MG63 (cell line): ENCODE measurements around the gene TOMT. TPM values are rescaled to one million over a fixed set of nuclear protein-coding genes. Genes with fewer than 3 reads are reported as not detected.
"Not testable (repeated sequence)": the region's sequence is repeated elsewhere in the genome, so short reads cannot be mapped to it uniquely, and the experiment has no call there.

Source experiments
- DNase-seq: peaks from one replicate; pipeline ENCODE4 v3.0.0-alpha.2; 2020
- H3K27me3 ChIP-seq: fragments of 250-450 bp; sonication (Bioruptor Pico); 2 replicates; pipeline ENCODE4 v1.5.1; 2020; ENCODE audit warnings: mild to moderate bottlenecking, moderate library complexity
- H3K36me3 ChIP-seq: fragments of 250-450 bp; sonication (Bioruptor Pico); 2 replicates; pipeline ENCODE4 v1.5.1; 2020; ENCODE audit warnings: mild to moderate bottlenecking, moderate library complexity
- H3K4me3 ChIP-seq: fragments of 250-450 bp; sonication (Bioruptor Pico); 2 replicates; pipeline ENCODE4 v1.5.1; 2020; ENCODE audit warnings: mild to moderate bottlenecking, moderate library complexity
- H3K9me3 ChIP-seq: fragments of 250-450 bp; sonication (Bioruptor Pico); 2 replicates; pipeline ENCODE4 v1.5.1; 2020; ENCODE audit warnings: mild to moderate bottlenecking, moderate library complexity
- total RNA-seq: library from RNA; depleted of rRNA; stranded (reverse); fragments of >200 nt; shearing (Covaris generic); gene quantifications from 2 replicates; pipeline ENCODE4 v1.2.3, GENCODE V29; 2014; ENCODE audit warnings: low replicate concordance

TOMT gene
- total RNA-seq, 1 experiment from 2014 or later, result not detected

DNA sequence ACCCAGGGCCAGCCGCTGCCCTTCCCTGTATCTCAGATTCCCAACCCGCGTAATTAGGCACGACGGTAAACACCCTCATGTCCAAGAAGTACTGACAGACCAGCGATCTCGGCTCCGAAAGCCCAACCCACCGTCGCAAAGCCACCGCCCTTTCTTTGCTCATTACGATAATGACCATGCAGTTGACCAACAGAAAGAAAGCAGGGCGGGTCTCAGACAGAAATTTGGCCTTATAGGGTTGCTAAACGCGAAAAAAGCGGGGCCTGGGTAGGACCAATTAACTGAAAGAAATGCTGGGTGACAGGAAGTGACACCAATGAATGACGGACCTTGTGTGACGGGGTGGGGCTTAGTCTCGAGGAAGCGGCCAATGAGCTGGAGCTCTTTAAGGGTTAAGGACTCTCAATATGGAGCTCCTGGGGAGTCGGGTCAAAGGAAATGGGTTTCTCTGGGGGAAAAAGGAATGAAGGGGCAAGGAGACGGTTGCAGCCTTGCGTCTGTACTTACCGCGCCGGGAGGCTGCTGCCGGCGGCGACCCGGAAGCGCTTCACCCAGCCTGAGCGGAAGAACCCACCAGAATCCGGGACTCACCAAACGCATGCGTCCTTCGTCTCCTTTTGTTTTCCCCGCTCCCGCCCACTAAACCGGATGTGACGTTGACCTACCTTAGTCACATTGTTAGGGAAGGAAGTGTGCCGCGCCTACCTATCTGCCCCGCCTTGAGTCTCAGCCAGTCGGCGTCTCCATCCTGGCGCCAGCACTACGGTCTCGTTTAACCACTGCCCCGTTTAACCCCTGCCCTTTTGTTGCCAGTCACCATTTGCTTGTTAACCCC is 6.6 kb downstream of the TOMT start, which contains the start of gene ANAPC15:
ANAPC15 (minus strand) TSS at position 553 of the 835 bp plus-strand sequence. CDS start 1,419 bp downstream, outside the sequence.
- peaks cover 23% of the 10 kb centered on the region for H3K36me3 ChIP-seq
- no peaks in the 10 kb centered on the region; the same call in 1 of the 2 replicates for H3K9me3 ChIP-seq
- H3K27me3 ChIP-seq, result no peaks in the 10 kb centered on the region
- peak within 1 kb of the TSS; percentile 85 for H3K4me3 ChIP-seq
- peak; percentile 98 for DNase-seq

DNA sequence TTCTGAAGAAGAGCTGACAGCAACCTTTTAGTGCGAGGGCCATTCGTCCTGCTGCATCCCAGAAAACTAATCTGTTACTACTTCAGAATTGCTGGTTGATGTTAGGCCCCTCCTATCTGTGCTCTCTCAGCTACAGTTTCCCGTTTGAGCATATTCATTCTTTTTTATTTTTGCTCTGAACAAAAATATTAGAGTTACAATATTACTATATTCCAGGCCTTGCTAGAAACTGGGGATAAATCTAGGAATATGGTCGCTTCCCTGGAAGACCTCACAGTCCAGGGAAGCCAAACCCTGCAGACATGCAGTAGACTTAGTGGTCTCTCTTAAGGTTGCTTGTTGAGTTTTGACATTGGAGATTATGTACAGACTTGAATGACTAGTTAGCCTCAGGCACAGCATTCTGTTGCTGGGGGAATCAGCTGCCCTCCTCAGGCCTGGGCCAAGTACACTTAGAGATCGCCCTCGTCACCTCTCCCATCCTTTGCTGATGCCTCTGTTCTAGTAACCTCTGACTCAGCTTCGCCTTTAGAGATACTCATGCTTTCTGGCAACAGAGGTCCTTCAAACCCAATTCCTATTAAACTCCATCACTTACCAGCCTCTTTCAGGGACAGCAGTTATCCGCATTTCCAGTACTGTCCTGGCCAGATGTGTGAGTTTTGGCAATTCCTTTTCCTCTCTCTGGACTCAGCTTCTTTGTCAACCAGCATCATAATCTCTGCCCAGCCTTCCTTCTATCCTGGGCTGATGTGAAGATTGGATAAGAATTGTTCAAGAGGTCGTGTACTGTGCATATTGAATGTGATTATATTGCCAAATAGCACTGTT is 7.5 kb downstream of the TOMT start:
- H3K36me3 ChIP-seq, result peaks cover 21% of the 10 kb centered on the region
- H3K9me3 ChIP-seq, result no peaks in the 10 kb centered on the region; the same call in 1 of the 2 replicates
- H3K4me3 ChIP-seq, result peak overlapping the region; percentile 85
- no peaks in the 10 kb centered on the region for H3K27me3 ChIP-seq
- peak; percentile 91 for DNase-seq

DNA sequence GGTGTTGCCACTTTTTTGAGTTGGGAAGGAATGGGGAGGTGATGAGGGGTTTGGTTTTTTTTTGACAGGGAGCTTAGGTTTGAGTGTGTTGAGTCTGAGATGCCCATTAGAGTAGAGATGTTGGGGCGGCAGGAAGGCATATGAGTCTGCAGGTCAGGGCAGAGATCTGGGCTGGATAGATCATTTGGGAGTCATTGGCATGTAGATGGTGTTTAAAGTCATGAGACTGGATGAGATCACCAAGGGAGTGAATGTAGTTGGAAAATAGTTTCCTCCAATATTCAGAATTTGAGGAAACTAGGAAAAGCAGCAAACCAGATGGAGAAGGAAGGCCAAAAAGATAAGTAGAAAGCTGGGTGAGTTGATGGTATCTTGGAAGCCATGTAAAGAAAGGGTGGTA is 8.8 kb downstream of the TOMT start:
- H3K36me3 ChIP-seq, result peaks cover 18% of the 10 kb centered on the region
- H3K4me3 ChIP-seq, result no peak overlapping the region
- peak; percentile 32 for DNase-seq
- H3K27me3 ChIP-seq, result no peaks in the 10 kb centered on the region
- no peaks in the 10 kb centered on the region; the same call in 1 of the 2 replicates for H3K9me3 ChIP-seq

DNA sequence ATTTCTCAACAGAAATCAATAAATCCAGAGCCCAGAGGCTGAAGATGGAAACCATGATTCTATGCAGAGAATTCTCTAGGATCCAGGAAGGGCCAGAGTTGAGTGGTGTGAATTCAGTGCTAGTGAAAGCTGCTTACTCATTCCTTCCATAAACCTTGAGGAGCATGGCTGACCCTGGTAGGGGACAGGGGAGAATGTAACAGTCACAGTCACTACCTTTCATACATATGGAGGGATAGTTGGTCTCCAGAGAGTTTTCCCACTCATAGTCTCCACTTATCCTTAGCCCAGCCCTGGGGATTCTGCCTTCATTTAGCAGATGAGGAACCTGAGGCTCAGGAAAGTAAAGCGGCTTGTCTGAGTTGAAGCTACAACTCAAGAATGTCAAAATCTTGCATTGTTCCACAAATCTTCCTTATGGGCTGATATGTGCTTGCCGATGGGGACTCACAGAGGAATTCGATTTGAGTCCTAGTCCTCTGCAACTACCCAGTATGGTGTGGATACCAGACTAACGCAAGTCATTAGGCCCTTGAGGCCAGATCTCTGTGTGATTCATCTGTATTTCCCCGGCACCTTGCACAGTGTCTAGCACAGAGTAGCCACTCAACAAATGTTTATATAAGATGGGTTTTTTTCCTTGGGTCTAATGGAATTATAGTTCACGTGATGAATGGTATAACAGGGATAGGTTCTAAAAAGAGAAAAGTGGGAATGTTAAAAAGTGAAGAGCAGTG is 10.5 kb downstream of the TOMT start:
- Histone ChIP-seq H3K9me3 (no peaks in the 10 kb centered on the region; the same call in 1 of the 2 replicates), H3K4me3 (no peak overlapping the region), H3K27me3 (no peaks in the 10 kb centered on the region), H3K36me3 (peaks cover 4% of the 10 kb centered on the region)
- DNase-seq, result no peak

DNA sequence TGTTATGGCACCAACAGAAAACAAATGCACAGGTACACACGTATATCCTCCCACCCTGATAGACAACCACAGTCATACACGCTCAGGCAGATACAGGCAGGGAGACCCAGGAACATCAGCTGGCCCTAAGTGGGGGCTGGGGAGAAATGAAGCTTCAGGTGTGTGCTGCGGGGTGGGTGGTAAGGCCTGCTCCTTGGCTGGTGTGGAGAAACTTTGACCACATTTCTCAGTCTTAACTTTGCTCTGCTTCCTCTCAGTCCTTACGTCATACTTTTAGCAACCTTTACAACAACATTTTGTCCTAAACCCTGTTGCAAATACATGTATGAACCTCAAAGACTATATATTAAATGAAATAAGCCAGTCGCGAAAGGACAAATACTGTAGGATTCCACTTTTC is 13.5 kb downstream of the TOMT start:
- no peaks in the 10 kb centered on the region; the same call in 1 of the 2 replicates for H3K9me3 ChIP-seq
- no peak for DNase-seq
- H3K4me3 ChIP-seq, result no peak overlapping the region
- no peaks in the 10 kb centered on the region for H3K27me3 ChIP-seq
- no peaks in the 10 kb centered on the region; the same call in 1 of the 2 replicates for H3K36me3 ChIP-seq

DNA sequence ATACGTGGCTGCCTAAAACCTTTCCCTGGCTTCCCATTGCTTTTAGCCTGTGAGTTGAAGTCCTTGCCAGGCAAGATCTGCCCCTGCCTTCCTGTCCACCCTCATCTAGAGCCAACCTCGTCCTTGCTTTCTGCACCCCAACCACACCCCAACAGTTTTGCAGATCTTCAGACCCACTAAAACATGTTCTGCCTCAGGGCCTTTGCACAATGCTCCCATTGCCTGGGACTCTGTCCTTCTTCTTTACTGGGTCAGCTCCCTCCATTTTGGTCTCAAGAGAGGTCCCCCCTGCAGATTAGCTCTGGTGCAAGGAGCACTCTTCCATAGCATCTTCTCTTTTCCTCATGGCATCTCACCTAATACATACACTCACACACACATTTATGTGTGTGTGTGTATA is 15.2 kb downstream of the TOMT start:
- no peaks in the 10 kb centered on the region; the same call in 1 of the 2 replicates for H3K9me3 ChIP-seq

DNA sequence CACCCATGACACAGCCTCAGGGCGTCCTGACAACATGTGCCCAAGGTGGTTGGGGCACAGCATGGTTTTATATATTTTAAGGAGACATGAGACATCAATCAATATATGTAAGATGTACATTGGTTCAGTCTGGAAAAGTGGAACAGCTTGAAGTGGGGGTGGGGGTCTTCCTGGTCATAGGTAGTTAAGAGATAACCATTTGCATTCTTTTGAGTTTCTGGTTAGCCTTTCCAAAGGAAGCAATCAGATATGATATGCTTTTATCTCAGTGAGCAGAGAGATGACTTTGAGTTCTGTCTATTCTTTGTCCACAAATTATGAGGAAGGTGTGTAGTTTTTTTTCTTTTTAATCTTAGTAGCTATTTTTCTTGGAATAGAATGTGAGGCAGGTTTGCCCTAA is 16.9 kb downstream of the TOMT start:
- Histone ChIP-seq H3K4me3 (no peak overlapping the region), H3K36me3 (no peaks in the 10 kb centered on the region; the same call in 1 of the 2 replicates), H3K27me3 (no peaks in the 10 kb centered on the region), H3K9me3 (no peaks in the 10 kb centered on the region; the same call in 1 of the 2 replicates)
- DNase-seq, result no peak

More for the DNA sequence above, 15.2 kb downstream of the TOMT start:
- no peaks in the 10 kb centered on the region; the same call in 1 of the 2 replicates for H3K36me3 ChIP-seq
- no peak overlapping the region for H3K4me3 ChIP-seq
- H3K27me3 ChIP-seq, result no peaks in the 10 kb centered on the region
- no peak for DNase-seq

DNA sequence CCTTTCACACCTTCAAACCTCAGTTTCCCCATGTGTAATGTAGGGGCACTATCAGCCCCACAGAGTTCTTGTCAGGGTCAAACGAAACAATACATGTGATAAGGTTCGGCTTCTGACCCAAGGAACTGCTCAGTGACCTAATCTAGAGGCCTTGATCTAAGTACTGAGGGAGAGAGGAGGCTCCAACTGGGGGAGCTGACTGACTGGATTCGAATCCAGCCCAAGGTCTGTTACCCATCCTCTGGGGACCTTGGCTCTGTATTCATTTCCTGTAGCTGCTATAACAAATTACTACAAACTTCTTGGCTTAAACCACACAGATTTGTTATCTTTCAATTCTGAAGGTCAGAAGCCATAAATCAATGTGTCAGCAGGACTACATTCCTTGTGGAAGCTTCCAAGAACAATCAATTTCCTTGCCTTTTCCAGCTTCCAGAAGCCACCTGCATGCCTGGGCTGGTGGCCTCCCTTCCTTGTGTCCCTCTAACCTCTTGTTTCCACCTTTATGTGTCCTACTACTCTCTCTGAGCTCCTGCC is 17.5 kb downstream of the TOMT start:
- no peaks in the 10 kb centered on the region for H3K27me3 ChIP-seq
- no peak overlapping the region for H3K4me3 ChIP-seq
- no peaks in the 10 kb centered on the region; the same call in 1 of the 2 replicates for H3K36me3 ChIP-seq
- DNase-seq, result no peak
- H3K9me3 ChIP-seq, result peaks cover 3% of the 10 kb centered on the region

DNA sequence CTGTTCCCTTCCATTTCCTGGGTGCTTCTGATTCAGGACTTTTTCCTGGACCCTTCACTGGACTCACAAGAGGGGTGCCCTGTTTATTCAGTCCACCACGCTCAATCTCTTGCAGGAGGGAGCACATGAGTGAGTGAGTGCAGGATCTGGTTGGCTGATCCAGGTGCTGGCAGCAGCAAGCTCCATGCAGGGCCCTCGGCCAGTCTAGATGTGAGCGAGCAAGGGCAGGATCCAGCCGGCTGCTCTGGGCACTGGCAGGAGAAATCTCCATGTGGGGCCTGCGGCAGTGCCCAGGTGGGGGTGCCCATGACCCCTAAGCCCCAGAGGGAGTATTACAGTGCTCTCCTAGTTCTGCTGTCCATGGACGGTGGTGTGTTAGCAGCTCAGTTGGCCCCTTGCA is 18.3 kb downstream of the TOMT start:
- no peaks in the 10 kb centered on the region for H3K36me3 ChIP-seq
- no peak overlapping the region for H3K4me3 ChIP-seq
- no peaks in the 10 kb centered on the region for H3K27me3 ChIP-seq
- peaks cover 3% of the 10 kb centered on the region for H3K9me3 ChIP-seq
- DNase-seq, result no peak

DNA sequence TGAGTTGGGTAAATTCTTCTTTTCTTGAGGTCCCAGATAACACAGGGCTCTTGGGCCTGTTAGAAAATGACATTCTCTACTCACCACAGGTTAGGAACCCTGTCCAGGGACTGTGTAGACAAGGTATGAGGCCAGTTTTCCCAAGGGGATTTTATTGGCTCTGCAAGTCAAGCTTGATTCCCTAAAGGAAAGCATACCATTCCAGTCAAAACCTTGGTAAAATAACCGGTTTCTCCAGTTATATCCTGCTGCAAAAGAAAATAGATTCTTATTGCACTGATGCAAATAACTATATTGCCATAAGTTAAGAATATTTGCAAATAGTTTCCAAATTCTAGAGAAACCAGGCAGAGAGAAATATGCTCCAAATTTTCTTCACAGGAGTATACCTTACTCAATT is 20.2 kb downstream of the TOMT start:
- no peaks in the 10 kb centered on the region for H3K36me3 ChIP-seq
- H3K9me3 ChIP-seq, result peaks cover 3% of the 10 kb centered on the region
- H3K27me3 ChIP-seq, result no peaks in the 10 kb centered on the region
- no peak for DNase-seq
- no peak overlapping the region for H3K4me3 ChIP-seq

DNA sequence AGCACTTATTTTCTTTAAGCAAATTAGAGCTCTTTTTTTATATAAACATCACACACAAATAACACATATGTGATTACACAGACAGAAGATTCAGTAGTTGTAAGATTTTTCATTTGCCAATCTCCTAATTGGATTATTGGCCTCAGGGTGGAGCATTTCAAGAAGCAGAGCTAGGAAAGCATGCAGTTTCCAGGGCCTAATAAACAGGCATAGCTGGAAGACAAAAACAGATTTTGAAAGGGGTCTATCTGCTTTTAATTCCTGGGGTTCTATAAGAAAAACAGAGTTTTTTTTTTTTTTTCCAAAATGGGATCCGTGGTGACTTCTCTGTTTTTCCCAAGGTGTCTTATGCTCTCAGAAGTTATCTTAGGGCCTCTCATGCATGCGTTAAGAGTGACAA is 22.2 kb downstream of the TOMT start:
- no peak for DNase-seq
- Histone ChIP-seq H3K36me3 (no peaks in the 10 kb centered on the region), H3K4me3 (no peak overlapping the region), H3K9me3 (peaks cover 3% of the 10 kb centered on the region), H3K27me3 (no peaks in the 10 kb centered on the region)

DNA sequence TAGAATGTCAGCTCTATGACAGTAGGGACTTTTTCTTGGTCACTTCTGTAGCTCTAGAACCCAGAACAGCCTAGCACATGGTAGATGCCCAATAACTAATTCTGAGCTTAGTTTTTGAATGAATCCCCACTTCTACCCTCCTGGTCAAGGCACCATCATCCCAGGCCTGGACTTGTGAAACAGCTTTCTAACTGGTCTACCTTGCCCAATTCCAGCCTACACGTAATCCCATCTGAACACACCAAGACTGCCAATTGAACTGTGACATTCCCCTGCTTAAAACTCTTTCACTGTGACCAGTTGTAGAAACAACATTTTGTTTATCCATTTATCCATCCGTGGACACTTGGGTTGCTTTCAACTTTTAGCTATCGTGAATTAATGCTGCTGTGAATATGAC is 23.7 kb downstream of the TOMT start:
- DNase-seq, result no peak
- Histone ChIP-seq H3K36me3 (no peaks in the 10 kb centered on the region), H3K9me3 (peaks cover 3% of the 10 kb centered on the region), H3K27me3 (no peaks in the 10 kb centered on the region), H3K4me3 (no peak overlapping the region)

DNA sequence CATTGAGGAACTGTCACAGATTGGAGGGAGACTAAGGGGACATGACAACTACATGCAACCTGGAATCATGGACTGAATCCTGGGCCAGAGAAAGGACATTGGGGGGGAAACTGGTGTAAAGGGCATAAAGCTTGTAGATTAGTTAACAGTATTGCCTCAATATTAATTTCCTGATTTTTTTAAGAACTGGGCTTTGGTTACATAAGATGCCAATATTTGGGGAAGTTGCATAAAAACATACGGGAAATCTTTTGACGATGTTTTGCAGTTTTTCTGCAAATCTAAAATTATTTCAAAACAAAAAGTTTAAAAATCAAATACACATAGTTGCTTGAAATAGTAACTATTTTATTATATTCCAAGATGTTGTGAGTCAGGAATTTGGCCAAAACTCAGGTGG is 26.9 kb downstream of the TOMT start:
- no peaks in the 10 kb centered on the region; the same call in none of the 2 replicates for H3K36me3 ChIP-seq
- H3K4me3 ChIP-seq, result no peak overlapping the region
- no peak for DNase-seq
- H3K9me3 ChIP-seq, result peaks cover 10% of the 10 kb centered on the region
- no peaks in the 10 kb centered on the region for H3K27me3 ChIP-seq

DNA sequence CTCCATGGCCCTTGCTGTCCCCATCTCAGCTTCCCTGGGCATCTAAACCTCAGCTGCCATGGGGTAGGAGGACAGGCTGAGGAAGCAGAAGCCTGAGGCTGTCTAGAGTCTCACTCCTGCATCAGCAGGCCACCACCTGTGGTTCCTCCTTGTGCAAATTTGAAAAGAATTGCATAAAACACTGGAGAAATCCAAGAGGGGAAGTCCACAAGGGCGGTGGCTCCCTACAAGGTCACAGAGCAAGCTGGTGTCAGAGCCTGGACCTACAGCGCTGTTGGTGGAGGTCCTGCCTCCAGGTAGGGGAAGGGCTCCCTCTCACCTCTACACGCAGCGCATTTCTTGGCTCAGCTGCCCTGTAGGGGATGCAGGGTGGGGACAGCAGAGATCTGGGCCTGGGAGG is 29.7 kb downstream of the TOMT start, which contains the start of gene FOLR3:
FOLR3 (plus strand) TSS at position 253 of the 400 bp plus-strand sequence. CDS start 228 bp downstream, outside the sequence.
- not testable (repeated sequence) for DNase-seq, H3K9me3 ChIP-seq, H3K4me3 ChIP-seq, H3K36me3 ChIP-seq, H3K27me3 ChIP-seq

DNA sequence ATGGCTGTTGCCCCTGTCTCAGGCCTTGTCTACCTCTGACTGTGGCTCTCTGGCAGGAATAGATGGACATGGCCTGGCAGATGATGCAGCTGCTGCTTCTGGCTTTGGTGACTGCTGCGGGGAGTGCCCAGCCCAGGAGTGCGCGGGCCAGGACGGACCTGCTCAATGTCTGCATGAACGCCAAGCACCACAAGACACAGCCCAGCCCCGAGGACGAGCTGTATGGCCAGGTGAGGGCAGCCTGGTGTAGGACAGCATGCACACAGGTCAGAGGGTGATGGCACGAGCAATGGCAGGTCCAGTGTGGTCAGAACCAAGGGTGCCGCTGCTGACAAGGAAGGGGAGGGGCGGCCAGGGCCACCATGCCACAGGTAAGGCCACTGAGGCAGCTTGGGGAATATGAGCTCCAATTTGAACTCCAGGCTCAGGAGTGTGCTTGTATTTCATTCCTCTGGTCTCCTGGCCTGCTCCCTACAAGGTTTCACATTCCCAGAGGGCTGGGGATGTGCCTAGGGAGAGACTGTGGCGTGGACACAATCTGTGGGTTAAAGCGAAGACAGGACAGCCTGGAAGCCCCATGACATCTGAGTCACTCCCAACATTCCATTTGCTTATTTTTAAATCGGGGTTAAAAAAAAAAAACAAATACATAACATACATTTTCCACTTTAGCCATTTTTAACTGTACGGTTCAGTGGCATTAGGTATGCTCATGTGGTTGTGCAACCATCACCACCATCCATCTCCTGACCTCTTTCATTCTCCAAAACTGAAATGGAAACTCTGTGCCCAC is 30.4 kb downstream of the TOMT start:
- Histone ChIP-seq H3K36me3 (peaks cover 4% of the 10 kb centered on the region), H3K9me3 (peaks cover 7% of the 10 kb centered on the region; the same call in 1 of the 2 replicates), H3K4me3 (no peak overlapping the region), H3K27me3 (no peaks in the 10 kb centered on the region)
- no peak for DNase-seq
